HG03159 (cell line): ENCODE measurements around the gene TNFAIP3.
"Not testable (repeated sequence)": the region's sequence is repeated elsewhere in the genome, so short reads cannot be mapped to it uniquely, and the experiment has no call there.

Source experiments
- ATAC-seq: cut with Tn5 transposase; IDR thresholded peaks from one replicate; pipeline ENCODE4 v1.9.1; 2021; ENCODE audit warnings: mild to moderate bottlenecking, moderate library complexity; ENCODE audit not compliant: unreplicated experiment

The TNFAIP3 gene

GRCh38 chr6:137866914-137867684, at the start of gene TNFAIP3:
Gene TNFAIP3 (plus strand): TSS chr6:137867259. CDS start chr6:137871228, 3,969 bp downstream.
- peak; percentile 63 for ATAC-seq

GRCh38 chr6:137818440-137818839, 48.6 kb upstream of the TNFAIP3 start:
- no peak for ATAC-seq

- ATAC-seq = no peak
Observed at GRCh38 chr6:137819740-137820139, 47.3 kb upstream of the TNFAIP3 start.

GRCh38 chr6:137820425-137820824, 46.6 kb upstream of the TNFAIP3 start:
- no peak for ATAC-seq

- no peak for ATAC-seq
Observed at GRCh38 chr6:137820952-137821351, 46.1 kb upstream of the TNFAIP3 start.

GRCh38 chr6:137821491-137821890, 45.6 kb upstream of the TNFAIP3 start:
- ATAC-seq = no peak

GRCh38 chr6:137823826-137824555, 43.1 kb upstream of the TNFAIP3 start:
- ATAC-seq = no peak

- no peak for ATAC-seq
Observed at GRCh38 chr6:137824556-137824879, 42.5 kb upstream of the TNFAIP3 start.

GRCh38 chr6:137824896-137825295, 42.2 kb upstream of the TNFAIP3 start:
- ATAC-seq = no peak

- ATAC-seq = no peak
Observed at GRCh38 chr6:137827411-137827940, 39.6 kb upstream of the TNFAIP3 start.

GRCh38 chr6:137827977-137828810, 38.9 kb upstream of the TNFAIP3 start:
- peak; percentile 55 for ATAC-seq

- ATAC-seq = no peak
Observed at GRCh38 chr6:137829641-137830083, 37.4 kb upstream of the TNFAIP3 start.

GRCh38 chr6:137830511-137830911, 36.5 kb upstream of the TNFAIP3 start:
- ATAC-seq = no peak

- no peak for ATAC-seq
Observed at GRCh38 chr6:137832110-137832509, 34.9 kb upstream of the TNFAIP3 start.

- no peak for ATAC-seq
Observed at GRCh38 chr6:137834508-137834907, 32.6 kb upstream of the TNFAIP3 start.

GRCh38 chr6:137836788-137837187, 30.3 kb upstream of the TNFAIP3 start:
- no peak for ATAC-seq

- not testable (repeated sequence) for ATAC-seq
Observed at GRCh38 chr6:137838090-137838489, 29.0 kb upstream of the TNFAIP3 start.

- ATAC-seq = not testable (repeated sequence)
Observed at GRCh38 chr6:137838597-137838996, 28.5 kb upstream of the TNFAIP3 start.

GRCh38 chr6:137839076-137839475, 28.0 kb upstream of the TNFAIP3 start:
- ATAC-seq = no peak

GRCh38 chr6:137840252-137840651, 26.8 kb upstream of the TNFAIP3 start:
- no peak for ATAC-seq

- no peak for ATAC-seq
Observed at GRCh38 chr6:137843211-137843610, 23.8 kb upstream of the TNFAIP3 start.
